Melanocyte of skin (primary cell): ENCODE measurements around the gene SORT1. TPM values are rescaled to one million over a fixed set of nuclear protein-coding genes. Genes with fewer than 3 reads are reported as not detected.

Experiments used
- total RNA-seq, 2 donors: library from RNA; depleted of rRNA; stranded (reverse); fragments of >200 nt; gene quantifications; 2 replicates each; pipeline ENCODE4 v1.2.3, GENCODE V29; 2012

SORT1 gene
- 10 to 100 TPM; 82.3 to 83.3 TPM for total RNA-seq

DNA sequence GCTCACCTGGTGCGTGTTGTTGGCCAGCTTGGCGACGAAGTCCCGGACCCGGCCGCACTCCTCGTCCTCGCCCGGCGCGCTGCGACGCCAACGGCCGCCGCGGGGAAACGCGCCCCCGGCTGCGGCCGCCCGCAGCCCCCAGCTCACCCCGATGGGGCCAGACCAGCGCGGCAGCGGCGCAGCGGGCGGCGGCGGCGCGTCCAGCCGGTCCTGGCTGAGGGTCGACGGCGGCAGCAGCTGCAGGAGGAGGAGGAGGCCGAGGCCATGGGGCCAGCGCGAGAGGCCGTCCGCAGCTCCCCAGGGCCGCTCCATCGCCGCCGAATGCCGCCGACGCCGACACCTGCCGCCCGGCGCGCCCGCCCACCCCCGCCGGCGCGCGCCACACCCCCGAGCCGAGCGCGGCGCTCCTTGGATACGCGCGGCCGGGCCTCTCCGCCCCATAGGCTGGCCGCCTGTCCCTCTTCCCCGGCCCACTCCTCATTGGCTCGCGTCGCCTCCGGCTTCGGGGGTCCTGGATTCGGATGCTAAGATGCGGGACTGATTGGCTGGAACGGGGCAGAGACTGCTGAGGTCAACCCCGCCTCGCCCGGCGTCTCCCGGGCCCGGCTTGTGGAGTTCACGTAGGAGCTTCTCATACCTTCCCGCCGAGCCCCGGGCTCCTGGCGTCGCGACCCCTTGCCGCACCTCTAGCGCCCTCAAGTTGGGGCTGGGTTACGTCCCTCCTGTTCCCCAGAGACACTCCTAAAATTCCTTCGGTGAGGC is at the start of gene SORT1:
Gene SORT1 (minus strand): TSS at position 338 of the 762 bp plus-strand sequence. CDS start 26 bp downstream, at position 312.

GRCh38 chr1:109426281-109427170 is 28.8 kb upstream of the SORT1 start, which contains the start of gene PSMA5:
Gene PSMA5, minus strand, starts transcription at chr1:109426448. Its CDS starts 118 bp downstream, at chr1:109426330.

GRCh38 chr1:109306832-109307273 is 90.9 kb downstream of the SORT1 start, which contains the start of gene MYBPHL:
Gene MYBPHL, minus strand, starts transcription at chr1:109307011. Its CDS starts 20 bp downstream, at chr1:109306991.

DNA sequence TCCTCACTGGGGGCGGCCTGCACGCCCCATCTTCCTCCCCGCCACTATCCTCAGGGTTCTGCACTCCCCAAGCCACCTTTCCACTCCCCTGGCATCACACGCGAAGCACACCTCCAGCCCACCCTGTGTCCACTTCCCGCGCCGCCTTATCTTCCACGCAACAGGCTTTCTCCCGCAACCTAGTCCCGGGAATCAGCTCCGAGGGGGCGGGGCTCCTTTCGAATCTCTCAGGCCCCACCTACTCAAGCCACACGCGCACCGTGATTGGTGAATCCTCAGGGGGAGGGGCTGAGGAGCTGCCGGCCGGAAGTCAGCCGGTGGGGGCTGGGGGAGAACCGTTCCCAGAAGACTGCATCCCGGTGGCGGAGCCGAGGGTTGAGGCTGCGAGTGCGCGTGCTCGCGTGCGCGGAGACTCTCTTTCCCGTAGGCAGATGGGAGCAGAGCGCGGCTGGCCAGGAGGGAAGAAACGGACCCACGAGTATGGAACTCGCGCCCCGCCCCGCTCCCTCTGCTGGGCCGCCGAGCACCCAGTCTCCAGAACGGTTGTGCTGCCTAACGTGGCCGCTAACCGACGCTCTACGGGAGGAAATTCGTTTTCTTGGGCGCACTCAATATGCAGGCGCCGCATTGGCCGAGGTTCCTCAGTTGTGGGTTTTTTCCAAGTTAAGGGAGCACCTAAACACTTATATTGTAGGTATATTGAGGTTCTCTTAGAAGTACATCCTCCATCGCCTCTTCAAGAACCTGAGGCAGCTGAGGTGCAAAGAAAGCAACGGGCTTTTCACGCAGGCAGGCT is 114.6 kb downstream of the SORT1 start, which contains the start of gene PSRC1:
Gene PSRC1 (minus strand): TSS at position 194 of the 796 bp plus-strand sequence.

Other genes with a start within 250 kb of the SORT1 start
- 100 to 1,000 TPM; 109 to 141 TPM for gene SARS1, start 184.0 kb downstream of the SORT1 start, total RNA-seq
- 10 to 100 TPM; 16.7 to 19.3 TPM for gene CELSR2, start 148.4 kb downstream of the SORT1 start, total RNA-seq
- 10 to 100 TPM; 20.3 to 58.9 TPM for gene PSRC1, start 114.8 kb downstream of the SORT1 start, total RNA-seq
- gene MYBPHL, start 90.9 kb downstream of the SORT1 start, total RNA-seq: under 1 TPM in 1 of 2 donors, not detected in 1; under 0.01 TPM
- 10 to 100 TPM; 58.8 to 86.9 TPM for gene PSMA5, start 28.5 kb upstream of the SORT1 start, total RNA-seq
- under 1 TPM; 0.33 to 0.34 TPM for gene SYPL2, start 68.6 kb upstream of the SORT1 start, total RNA-seq
- gene ATXN7L2, start 86.0 kb upstream of the SORT1 start, total RNA-seq: 1 to 10 TPM; 2.1 to 3.7 TPM
- gene CYB561D1, start 96.2 kb upstream of the SORT1 start, total RNA-seq: 1 to 10 TPM; 3.3 to 6.9 TPM
- under 1 TPM; 0.33 to 0.69 TPM for gene AMIGO1, start 111.8 kb upstream of the SORT1 start, total RNA-seq
- under 1 TPM in 1 of 2 donors, not detected in 1; 0.34 TPM for gene GPR61, start 142.0 kb upstream of the SORT1 start, total RNA-seq
- 10 to 100 TPM in 1 of 2 donors, 1 to 10 TPM in 1; 8.3 to 13.3 TPM for gene GNAI3, start 150.7 kb upstream of the SORT1 start, total RNA-seq
- gene GNAT2, start 221.7 kb upstream of the SORT1 start, total RNA-seq: under 1 TPM in 1 of 2 donors, not detected in 1; 0.33 TPM
- 10 to 100 TPM; 30.3 to 46.3 TPM for gene AMPD2, start 221.9 kb upstream of the SORT1 start, total RNA-seq